ENCODE data around the gene B3GAT1. TPM values are rescaled to one million over a fixed set of nuclear protein-coding genes. Genes with fewer than 3 reads are reported as not detected.

Gene B3GAT1
- total RNA-seq, 4 donors from 2014 or later, result 0.26 to 0.93 (median 0.36) TPM

- H3K4me1 ChIP-seq, result peaks cover 22% of the 10 kb centered on the region
- H3K4me3 ChIP-seq, result peak overlapping the region; percentile 56
- no peaks in the 10 kb centered on the region for H3K36me3 ChIP-seq
- no peak for DNase-seq (ENCODE audit: low spot score in 2 of 2)
- H3K27ac ChIP-seq, result no peak overlapping the region
- WGBS, result 4% methylated on average over 19 of the region's 40 CpGs
- no peaks in the 10 kb centered on the region for H3K27me3 ChIP-seq
- TF ChIP-seq EP300 (IDR thresholded peaks at IDR 0.05) (no peak), POLR2AphosphoS5 (IDR thresholded peaks at IDR 0.05) (no peak), POLR2A (IDR thresholded peaks at IDR 0.05) (no peak)
- TF ChIP-seq, protein P1, sequence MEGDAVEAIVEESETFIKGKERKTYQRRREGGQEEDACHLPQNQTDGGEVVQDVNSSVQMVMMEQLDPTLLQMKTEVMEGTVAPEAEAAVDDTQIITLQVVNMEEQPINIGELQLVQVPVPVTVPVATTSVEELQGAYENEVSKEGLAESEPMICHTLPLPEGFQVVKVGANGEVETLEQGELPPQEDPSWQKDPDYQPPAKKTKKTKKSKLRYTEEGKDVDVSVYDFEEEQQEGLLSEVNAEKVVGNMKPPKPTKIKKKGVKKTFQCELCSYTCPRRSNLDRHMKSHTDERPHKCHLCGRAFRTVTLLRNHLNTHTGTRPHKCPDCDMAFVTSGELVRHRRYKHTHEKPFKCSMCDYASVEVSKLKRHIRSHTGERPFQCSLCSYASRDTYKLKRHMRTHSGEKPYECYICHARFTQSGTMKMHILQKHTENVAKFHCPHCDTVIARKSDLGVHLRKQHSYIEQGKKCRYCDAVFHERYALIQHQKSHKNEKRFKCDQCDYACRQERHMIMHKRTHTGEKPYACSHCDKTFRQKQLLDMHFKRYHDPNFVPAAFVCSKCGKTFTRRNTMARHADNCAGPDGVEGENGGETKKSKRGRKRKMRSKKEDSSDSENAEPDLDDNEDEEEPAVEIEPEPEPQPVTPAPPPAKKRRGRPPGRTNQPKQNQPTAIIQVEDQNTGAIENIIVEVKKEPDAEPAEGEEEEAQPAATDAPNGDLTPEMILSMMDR (IDR thresholded peaks at IDR 0.05), result no peak
- no peaks in the 10 kb centered on the region for H3K9me3 ChIP-seq
Measured at GRCh38 chr11:134332189-134332631, 79.8 kb downstream of the B3GAT1 start.

GRCh38 chr11:134331354-134332188 is 80.5 kb downstream of the B3GAT1 start, which contains the start of gene GLB1L2:
Gene GLB1L2 (plus strand): TSS chr11:134331988. CDS start chr11:134332062, 74 bp downstream.
- Histone ChIP-seq H3K4me3 (peak within 1 kb of the TSS; percentile 56), H3K4me1 (peaks cover 22% of the 10 kb centered on the region), H3K27ac (no peak within 1 kb of the TSS), H3K36me3 (no peaks in the 10 kb centered on the region), H3K9me3 (no peaks in the 10 kb centered on the region), H3K27me3 (no peaks in the 10 kb centered on the region)
- WGBS, result under 1% methylated on average over 15 of the region's 80 CpGs
- DNase-seq (ENCODE audit: low spot score in 2 of 2), result peak in 1 of 2 donors; percentile 85
- TF ChIP-seq POLR2AphosphoS5 (IDR thresholded peaks at IDR 0.05), result no peak
- TF ChIP-seq EP300 (IDR thresholded peaks at IDR 0.05), result no peak
- TF ChIP-seq, protein P1 (IDR thresholded peaks at IDR 0.05), result no peak
- TF ChIP-seq POLR2A (IDR thresholded peaks at IDR 0.05), result no peak

- Histone ChIP-seq H3K27ac (no peak overlapping the region), H3K4me1 (peaks cover 22% of the 10 kb centered on the region), H3K36me3 (no peaks in the 10 kb centered on the region), H3K9me3 (no peaks in the 10 kb centered on the region), H3K27me3 (no peaks in the 10 kb centered on the region), H3K4me3 (peak overlapping the region; percentile 56)
- DNase-seq (ENCODE audit: low spot score in 2 of 2), result peak in 1 of 2 donors; percentile 66
- WGBS, result 36% methylated on average over 22 of the region's 22 CpGs
- TF ChIP-seq EP300 (IDR thresholded peaks at IDR 0.05) (no peak), POLR2A (IDR thresholded peaks at IDR 0.05) (no peak), POLR2AphosphoS5 (IDR thresholded peaks at IDR 0.05) (no peak)
- TF ChIP-seq, protein P1 (IDR thresholded peaks at IDR 0.05), result no peak
Measured at GRCh38 chr11:134330611-134331353, 81.3 kb downstream of the B3GAT1 start.

Other genes starting within 250 kb of the B3GAT1 start
- gene NCAPD3, start 188.3 kb downstream of the B3GAT1 start, total RNA-seq, result 10 to 100 TPM; 26.8 to 37.6 (median 30.8) TPM
- 10 to 100 TPM; 60.4 to 80.9 (median 74.4) TPM for gene VPS26B, start 187.6 kb downstream of the B3GAT1 start, total RNA-seq
- 10 to 100 TPM; 31.7 to 62.8 (median 42.6) TPM for gene THYN1, start 158.9 kb downstream of the B3GAT1 start, total RNA-seq
- gene ACAD8, start 158.7 kb downstream of the B3GAT1 start, total RNA-seq, result 10 to 100 TPM; 46.3 to 71.2 (median 59.8) TPM
- gene GLB1L3, start 135.9 kb downstream of the B3GAT1 start, total RNA-seq, result 1 to 10 TPM; 5.1 to 6.1 (median 5.9) TPM
- gene GLB1L2, start 80.3 kb downstream of the B3GAT1 start, total RNA-seq, result 10 to 100 TPM; 11.5 to 28.3 (median 21.8) TPM